Activated naive CD4-positive, alpha-beta T cell treated with anti-CD3 and anti-CD28 coated beads, Interleukin-2, amount 10 ng/mL, durations not matched to agents 7 days and 5 days (primary cell): ENCODE results near the gene SUGCT.
"Not testable (repeated sequence)": the region's sequence is repeated elsewhere in the genome, so short reads cannot be mapped to it uniquely, and the experiment has no call there.

Source experiments
- CTCF ChIA-PET: fragments of 350-600 bp; sonication (Branson Sonifier 250); formaldehyde crosslinking; loops from one replicate; lab custom pipeline; 2021; ENCODE audit warnings: antibody characterized with exemption; lab: Charles Lee
- DNase-seq: peaks from one replicate; pipeline ENCODE4 v3.0.0-alpha.2; 2020
- H3K27ac Mint-ChIP-seq: one replicate; pipeline ENCODE4 v1.8.0; 2021; ENCODE audit warnings: mild to moderate bottlenecking, moderate library complexity, mixed read lengths
- H3K27me3 Mint-ChIP-seq: one replicate; pipeline ENCODE4 v1.8.0; 2021; ENCODE audit warnings: mild to moderate bottlenecking, mixed read lengths
- H3K36me3 Mint-ChIP-seq: one replicate; pipeline ENCODE4 v1.8.0; 2021; ENCODE audit warnings: mixed read lengths
- H3K4me1 Mint-ChIP-seq: one replicate; pipeline ENCODE4 v1.8.0; 2021; ENCODE audit warnings: mixed read lengths
- H3K4me3 Mint-ChIP-seq: one replicate; pipeline ENCODE4 v1.8.0; 2021; ENCODE audit warnings: mild to moderate bottlenecking, moderate library complexity, mixed read lengths
- H3K9me3 Mint-ChIP-seq: one replicate; pipeline ENCODE4 v1.8.0; 2021; ENCODE audit warnings: mixed read lengths

SUGCT gene

GRCh38 chr7:40120020-40120419, 14.8 kb upstream of the SUGCT start:
- DNase-seq: no peak
- Mint-ChIP-seq H3K4me1 (no peaks in the 10 kb centered on the region), H3K27ac (no peak overlapping the region), H3K36me3 (no peaks in the 10 kb centered on the region), H3K27me3 (no peaks in the 10 kb centered on the region), H3K4me3 (no peak overlapping the region), H3K9me3 (no peaks in the 10 kb centered on the region)
- CTCF ChIA-PET: no interaction called here

GRCh38 chr7:40122100-40122939, 12.5 kb upstream of the SUGCT start:
- DNase-seq, H3K27ac Mint-ChIP-seq, H3K4me1 Mint-ChIP-seq, H3K36me3 Mint-ChIP-seq, H3K27me3 Mint-ChIP-seq, H3K9me3 Mint-ChIP-seq, H3K4me3 Mint-ChIP-seq: not testable (repeated sequence)
- CTCF ChIA-PET: interaction anchor here (1.2 kb wide), 1 partner anchor 225 kb away, joined by 4 read pairs; no protein-coding TSS in a partner anchor

GRCh38 chr7:40122940-40123254, 11.9 kb upstream of the SUGCT start:
- no peak for DNase-seq
- Mint-ChIP-seq H3K4me1 (no peaks in the 10 kb centered on the region), H3K36me3 (peaks cover 2% of the 10 kb centered on the region), H3K4me3 (no peak overlapping the region), H3K27me3 (no peaks in the 10 kb centered on the region), H3K27ac (no peak overlapping the region), H3K9me3 (no peaks in the 10 kb centered on the region)
- CTCF ChIA-PET: interaction anchor here (1.2 kb wide), 1 partner anchor 226 kb away, joined by 4 read pairs; no protein-coding TSS in a partner anchor

- Mint-ChIP-seq H3K9me3 (no peaks in the 10 kb centered on the region), H3K4me1 (peaks cover 25% of the 10 kb centered on the region), H3K27me3 (peaks cover 21% of the 10 kb centered on the region), H3K27ac (peak overlapping the region; percentile 95), H3K36me3 (peaks cover 11% of the 10 kb centered on the region), H3K4me3 (peak overlapping the region; percentile 92)
- peak; percentile 28 for DNase-seq
- CTCF ChIA-PET: interaction anchor here (0.8 to 1.8 kb wide), 4 partner anchors 9 to 238 kb away, joined by 3 to 6 read pairs (median 4); no protein-coding TSS in a partner anchor
Observed at GRCh38 chr7:40133561-40134427, 1.0 kb upstream of the SUGCT start.

GRCh38 chr7:40135317-40135610, 459 bp downstream of the SUGCT start:
- CTCF ChIA-PET: interaction anchor here (1.2 kb wide), 1 partner anchor 402 kb away, joined by 3 read pairs; no protein-coding TSS in a partner anchor
- H3K9me3 Mint-ChIP-seq: no peaks in the 10 kb centered on the region
- H3K27me3 Mint-ChIP-seq: peaks cover 21% of the 10 kb centered on the region
- H3K4me1 Mint-ChIP-seq: peaks cover 23% of the 10 kb centered on the region
- no peak overlapping the region for H3K27ac Mint-ChIP-seq
- DNase-seq: no peak
- peaks cover 8% of the 10 kb centered on the region for H3K36me3 Mint-ChIP-seq
- peak overlapping the region; percentile 68 for H3K4me3 Mint-ChIP-seq

GRCh38 chr7:40137563-40137962, 2.8 kb downstream of the SUGCT start:
- Mint-ChIP-seq H3K9me3 (no peaks in the 10 kb centered on the region), H3K4me1 (peaks cover 14% of the 10 kb centered on the region), H3K36me3 (no peaks in the 10 kb centered on the region), H3K27me3 (peaks cover 21% of the 10 kb centered on the region), H3K4me3 (no peak overlapping the region), H3K27ac (no peak overlapping the region)
- no peak for DNase-seq
- CTCF ChIA-PET: no interaction called here

- Mint-ChIP-seq H3K4me1 (peaks cover 3% of the 10 kb centered on the region), H3K27me3 (peaks cover 21% of the 10 kb centered on the region), H3K27ac (no peak overlapping the region), H3K4me3 (no peak overlapping the region), H3K9me3 (no peaks in the 10 kb centered on the region), H3K36me3 (no peaks in the 10 kb centered on the region)
- no peak for DNase-seq
- CTCF ChIA-PET: no interaction called here
Observed at GRCh38 chr7:40138973-40139372, 4.2 kb downstream of the SUGCT start.

GRCh38 chr7:40139891-40140290, 5.1 kb downstream of the SUGCT start:
- H3K4me1 Mint-ChIP-seq, DNase-seq, H3K27ac Mint-ChIP-seq, H3K36me3 Mint-ChIP-seq, CTCF ChIA-PET, H3K4me3 Mint-ChIP-seq, H3K9me3 Mint-ChIP-seq: not testable (repeated sequence)
- H3K27me3 Mint-ChIP-seq: peaks cover 21% of the 10 kb centered on the region

- CTCF ChIA-PET, H3K27ac Mint-ChIP-seq, H3K27me3 Mint-ChIP-seq, DNase-seq, H3K36me3 Mint-ChIP-seq, H3K4me1 Mint-ChIP-seq, H3K4me3 Mint-ChIP-seq, H3K9me3 Mint-ChIP-seq: not testable (repeated sequence)
Observed at GRCh38 chr7:40141916-40142315, 7.1 kb downstream of the SUGCT start.

- H3K36me3 Mint-ChIP-seq, DNase-seq, H3K27ac Mint-ChIP-seq, H3K4me3 Mint-ChIP-seq, H3K4me1 Mint-ChIP-seq, H3K9me3 Mint-ChIP-seq, CTCF ChIA-PET: not testable (repeated sequence)
- peaks cover 13% of the 10 kb centered on the region for H3K27me3 Mint-ChIP-seq
Observed at GRCh38 chr7:40145596-40146130, 10.9 kb downstream of the SUGCT start.

- Mint-ChIP-seq H3K4me3 (no peak overlapping the region), H3K36me3 (no peaks in the 10 kb centered on the region), H3K27ac (no peak overlapping the region), H3K27me3 (peaks cover 13% of the 10 kb centered on the region), H3K4me1 (no peaks in the 10 kb centered on the region), H3K9me3 (no peaks in the 10 kb centered on the region)
- CTCF ChIA-PET: no interaction called here
- no peak for DNase-seq
Observed at GRCh38 chr7:40147371-40148246, 12.8 kb downstream of the SUGCT start.

- H3K9me3 Mint-ChIP-seq, H3K36me3 Mint-ChIP-seq, DNase-seq, CTCF ChIA-PET, H3K4me1 Mint-ChIP-seq, H3K27ac Mint-ChIP-seq, H3K4me3 Mint-ChIP-seq: not testable (repeated sequence)
- H3K27me3 Mint-ChIP-seq: peaks cover 13% of the 10 kb centered on the region
Observed at GRCh38 chr7:40148247-40148580, 13.4 kb downstream of the SUGCT start.

GRCh38 chr7:40148671-40149070, 13.9 kb downstream of the SUGCT start:
- no peak for DNase-seq
- Mint-ChIP-seq H3K27ac (no peak overlapping the region), H3K4me1 (no peaks in the 10 kb centered on the region), H3K9me3 (no peaks in the 10 kb centered on the region), H3K27me3 (peaks cover 13% of the 10 kb centered on the region), H3K4me3 (no peak overlapping the region), H3K36me3 (no peaks in the 10 kb centered on the region)
- CTCF ChIA-PET: no interaction called here

GRCh38 chr7:40151504-40151903, 16.7 kb downstream of the SUGCT start:
- CTCF ChIA-PET: no interaction called here
- peaks cover 10% of the 10 kb centered on the region for H3K27me3 Mint-ChIP-seq
- no peaks in the 10 kb centered on the region for H3K36me3 Mint-ChIP-seq
- H3K27ac Mint-ChIP-seq: no peak overlapping the region
- no peaks in the 10 kb centered on the region for H3K9me3 Mint-ChIP-seq
- H3K4me1 Mint-ChIP-seq: no peaks in the 10 kb centered on the region
- DNase-seq: no peak
- no peak overlapping the region for H3K4me3 Mint-ChIP-seq
